ENCODE data around the gene CACNA1D.

The CACNA1D gene

DNA sequence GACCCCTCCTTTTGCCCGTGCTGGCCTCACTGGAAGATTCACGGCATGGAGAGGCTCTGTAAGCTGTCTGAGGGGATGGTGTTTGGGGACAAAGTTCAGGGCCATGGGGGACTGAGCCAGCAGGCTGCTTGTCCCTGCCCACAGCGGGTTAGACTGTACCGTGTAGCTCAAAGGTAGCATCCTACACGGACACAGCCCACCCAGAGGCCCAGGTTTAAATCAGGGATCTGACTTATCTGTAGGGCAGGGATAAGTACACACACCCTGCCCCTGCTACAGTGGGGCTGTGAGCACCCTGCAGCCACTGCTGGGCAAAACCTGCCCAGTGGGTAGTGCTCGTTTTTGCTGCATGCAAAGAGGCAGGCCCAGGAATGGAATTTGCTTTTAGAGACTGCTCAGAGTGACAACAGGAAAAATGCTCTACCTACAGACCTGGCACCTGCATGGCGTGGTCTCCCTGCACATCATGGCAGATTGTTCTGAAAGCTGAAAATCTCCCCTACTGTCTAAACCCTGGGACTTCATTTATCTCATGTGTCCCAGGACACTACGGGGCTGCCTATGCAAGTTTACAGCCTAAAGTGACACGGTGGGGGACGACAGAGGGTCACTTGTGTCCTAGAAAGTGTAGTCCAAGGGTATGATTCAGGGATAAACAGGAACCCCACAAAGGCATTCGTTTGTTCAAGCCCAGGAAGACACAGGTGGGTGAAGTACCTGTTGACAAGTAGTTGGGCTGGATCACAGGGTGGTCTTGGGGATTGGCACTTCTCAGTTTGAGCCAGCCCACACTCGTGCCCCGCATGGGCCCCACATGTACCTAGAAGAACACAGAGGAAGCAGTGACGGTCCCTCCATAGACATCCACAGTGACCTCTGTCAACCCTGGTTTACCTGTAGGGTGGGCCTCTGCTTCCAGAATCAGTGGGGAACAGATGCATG is 324.1 kb downstream of the CACNA1D start:
- no peak for DNase-seq (ENCODE audit: low read depth, low spot score)
- H3K9me3 ChIP-seq (ENCODE audit: low read depth, low read length) = no peaks in the 10 kb centered on the region
- no peak overlapping the region for H3K9ac ChIP-seq (ENCODE audit: insufficient read length)
- H3K36me3 ChIP-seq (ENCODE audit: insufficient read depth, low read length) = no peaks in the 10 kb centered on the region
- TF ChIP-seq FOXP2 (optimal IDR thresholded peaks at IDR 0.05; ENCODE audit: control extremely low read depth, extremely low read length, insufficient read depth) = no peak
- TF ChIP-seq POLR2AphosphoS5 (IDR thresholded peaks at IDR 0.05; ENCODE audit: borderline replicate concordance, low read depth, low read length) = no peak
- TF ChIP-seq EZH2 (IDR thresholded peaks at IDR 0.05) = no peak
- H3K27ac ChIP-seq = no peak overlapping the region
- H3K4me3 ChIP-seq = no peak overlapping the region

GRCh38 chr3:53819163-53819868 is 324.9 kb downstream of the CACNA1D start:
- no peaks in the 10 kb centered on the region for H3K9me3 ChIP-seq (ENCODE audit: low read depth, low read length)
- H3K4me3 ChIP-seq = no peak overlapping the region
- H3K27ac ChIP-seq = no peak overlapping the region
- H3K36me3 ChIP-seq (ENCODE audit: insufficient read depth, low read length) = no peaks in the 10 kb centered on the region
- H3K9ac ChIP-seq (ENCODE audit: insufficient read length) = no peak overlapping the region
- TF ChIP-seq POLR2AphosphoS5 (IDR thresholded peaks at IDR 0.05; ENCODE audit: borderline replicate concordance, low read depth, low read length) (no peak), EZH2 (IDR thresholded peaks at IDR 0.05) (no peak), FOXP2 (optimal IDR thresholded peaks at IDR 0.05; ENCODE audit: control extremely low read depth, extremely low read length, insufficient read depth) (no peak)
- DNase-seq (ENCODE audit: low read depth, low spot score) = no peak

- DNase-seq (ENCODE audit: low read depth, low spot score) = no peak
- Histone ChIP-seq H3K4me3 (no peak overlapping the region), H3K36me3 (ENCODE audit: insufficient read depth, low read length) (no peaks in the 10 kb centered on the region), H3K9me3 (ENCODE audit: low read depth, low read length) (no peaks in the 10 kb centered on the region), H3K9ac (ENCODE audit: insufficient read length) (no peak overlapping the region), H3K27ac (no peak overlapping the region)
- TF ChIP-seq EZH2 (IDR thresholded peaks at IDR 0.05) (no peak), FOXP2 (optimal IDR thresholded peaks at IDR 0.05; ENCODE audit: control extremely low read depth, extremely low read length, insufficient read depth) (no peak), POLR2AphosphoS5 (IDR thresholded peaks at IDR 0.05; ENCODE audit: borderline replicate concordance, low read depth, low read length) (no peak)
Observed at GRCh38 chr3:53820084-53820483, 325.7 kb downstream of the CACNA1D start.

DNA sequence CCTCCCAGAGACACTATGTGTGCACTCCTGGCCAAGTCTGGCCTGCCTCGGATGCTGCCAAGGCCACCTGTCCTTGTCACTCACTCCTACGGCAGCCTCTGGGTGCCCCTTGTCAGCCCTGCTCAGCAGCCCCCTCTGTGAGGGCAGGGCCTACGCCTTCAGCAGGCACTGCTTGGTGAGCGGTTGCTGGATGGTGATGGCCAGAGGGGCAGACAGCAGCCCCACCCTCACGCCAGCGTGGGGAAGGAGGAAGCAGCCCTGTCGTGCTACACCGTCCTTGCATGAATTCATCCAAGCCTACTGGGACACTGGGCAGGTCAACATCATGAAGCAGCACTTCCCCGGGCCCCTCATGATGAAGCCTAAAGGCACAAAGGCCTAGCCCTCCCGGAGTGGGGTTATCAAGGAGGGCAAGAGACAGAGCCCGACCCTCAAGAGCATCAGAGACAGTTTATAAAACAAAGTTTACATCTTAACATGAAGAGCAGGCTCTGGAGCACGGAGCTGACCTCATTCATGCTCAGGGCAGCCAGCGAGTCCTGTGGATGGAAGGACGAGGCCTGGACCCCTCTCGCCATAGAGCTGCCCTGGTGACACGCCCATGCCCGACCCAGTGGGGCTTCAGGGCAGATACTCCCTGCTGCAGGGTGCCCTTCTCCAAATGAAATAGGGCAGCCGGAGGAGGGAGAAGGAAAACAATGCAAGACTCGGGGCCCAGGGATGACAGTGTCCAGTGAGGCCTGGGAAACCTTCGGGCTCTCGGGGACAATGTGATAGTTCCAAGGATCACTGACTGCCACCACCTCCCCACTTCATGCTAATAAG is 326.6 kb downstream of the CACNA1D start:
- H3K4me3 ChIP-seq = no peak overlapping the region
- no peaks in the 10 kb centered on the region for H3K9me3 ChIP-seq (ENCODE audit: low read depth, low read length)
- H3K36me3 ChIP-seq (ENCODE audit: insufficient read depth, low read length) = no peaks in the 10 kb centered on the region
- no peak for DNase-seq (ENCODE audit: low read depth, low spot score)
- H3K27ac ChIP-seq = no peak overlapping the region
- TF ChIP-seq POLR2AphosphoS5 (IDR thresholded peaks at IDR 0.05; ENCODE audit: borderline replicate concordance, low read depth, low read length) = no peak
- H3K9ac ChIP-seq (ENCODE audit: insufficient read length) = no peak overlapping the region

GRCh38 chr3:53821631-53822121 is 327.3 kb downstream of the CACNA1D start:
- Histone ChIP-seq H3K4me3 (no peak overlapping the region), H3K9ac (ENCODE audit: insufficient read length) (no peak overlapping the region), H3K9me3 (ENCODE audit: low read depth, low read length) (no peaks in the 10 kb centered on the region), H3K27ac (no peak overlapping the region), H3K36me3 (ENCODE audit: insufficient read depth, low read length) (no peaks in the 10 kb centered on the region)
- TF ChIP-seq EZH2 (IDR thresholded peaks at IDR 0.05) (no peak), POLR2AphosphoS5 (IDR thresholded peaks at IDR 0.05; ENCODE audit: borderline replicate concordance, low read depth, low read length) (no peak), FOXP2 (optimal IDR thresholded peaks at IDR 0.05; ENCODE audit: control extremely low read depth, extremely low read length, insufficient read depth) (no peak)
- no peak for DNase-seq (ENCODE audit: low read depth, low spot score)

DNA sequence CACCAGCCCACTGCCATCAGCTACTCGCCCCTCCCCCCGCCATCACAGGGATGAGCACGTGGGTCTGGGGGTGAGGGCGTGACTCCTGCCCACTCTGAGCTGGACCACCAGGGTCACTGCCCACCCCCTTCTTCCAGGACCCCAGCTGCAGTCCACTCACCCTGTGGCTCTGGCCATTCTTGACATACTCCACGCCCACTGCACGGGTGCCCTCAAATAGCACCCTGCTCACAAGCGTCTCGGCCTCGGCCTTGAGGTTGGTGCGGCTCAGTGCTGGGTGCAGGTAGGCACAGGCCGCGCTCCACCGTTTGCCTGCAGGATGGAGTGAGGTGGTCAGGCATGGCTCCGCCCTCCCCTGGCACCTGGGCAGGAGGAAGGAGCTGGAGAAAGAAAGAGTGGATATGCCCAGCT is 327.9 kb downstream of the CACNA1D start:
- TF ChIP-seq POLR2AphosphoS5 (IDR thresholded peaks at IDR 0.05; ENCODE audit: borderline replicate concordance, low read depth, low read length) (no peak), FOXP2 (optimal IDR thresholded peaks at IDR 0.05; ENCODE audit: control extremely low read depth, extremely low read length, insufficient read depth) (no peak), EZH2 (IDR thresholded peaks at IDR 0.05) (no peak)
- Histone ChIP-seq H3K36me3 (ENCODE audit: insufficient read depth, low read length) (no peaks in the 10 kb centered on the region), H3K4me3 (no peak overlapping the region), H3K9me3 (ENCODE audit: low read depth, low read length) (no peaks in the 10 kb centered on the region), H3K27ac (no peak overlapping the region), H3K9ac (ENCODE audit: insufficient read length) (no peak overlapping the region)
- DNase-seq (ENCODE audit: low read depth, low spot score) = no peak

DNA sequence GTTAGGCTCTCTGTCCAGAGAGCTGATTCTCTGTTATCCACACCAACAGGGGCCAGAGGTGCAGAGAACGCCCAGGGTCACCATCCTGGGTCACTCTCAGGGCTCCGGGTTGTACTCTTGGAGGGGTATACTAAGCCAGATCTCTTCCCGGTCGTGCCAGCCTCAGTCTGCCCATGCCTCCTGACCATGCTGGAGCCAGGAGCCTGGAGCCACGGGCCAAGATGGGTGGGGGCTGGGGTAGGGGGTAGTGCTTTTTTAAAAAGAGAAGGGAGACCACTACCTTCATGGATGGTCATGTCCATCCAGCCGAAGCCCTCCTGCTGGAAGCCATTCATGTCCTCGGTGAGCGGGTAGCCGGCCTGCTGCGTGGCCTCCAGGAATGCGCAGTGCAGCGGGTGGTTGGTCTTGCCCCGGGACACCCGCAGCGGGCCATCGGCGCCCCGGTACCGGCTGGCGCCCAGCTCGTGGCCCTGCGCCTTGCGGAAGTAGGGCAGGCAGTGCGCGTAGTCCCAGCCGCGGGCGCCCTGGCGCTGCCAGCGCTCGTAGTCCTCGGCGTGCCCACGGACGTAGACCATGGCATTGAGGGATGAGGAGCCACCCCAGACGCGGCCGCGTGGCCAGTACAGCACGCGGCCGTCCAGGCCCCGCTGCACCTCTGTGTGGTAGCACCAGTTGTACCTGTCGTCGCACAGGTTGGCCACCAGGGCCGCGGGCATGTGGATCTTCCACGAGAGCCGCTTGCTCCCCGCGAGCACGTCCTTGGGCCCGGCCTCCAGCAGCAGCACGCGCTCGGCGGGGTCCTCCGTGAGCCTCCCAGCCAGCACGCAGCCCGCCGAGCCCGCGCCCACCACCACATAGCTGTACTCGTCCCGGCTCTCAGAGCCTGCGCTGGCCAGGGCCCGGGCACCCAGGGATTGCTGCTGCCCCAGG is 328.9 kb downstream of the CACNA1D start:
- Histone ChIP-seq H3K9me3 (ENCODE audit: low read depth, low read length) (no peaks in the 10 kb centered on the region), H3K27ac (no peak overlapping the region), H3K36me3 (ENCODE audit: insufficient read depth, low read length) (no peaks in the 10 kb centered on the region), H3K4me3 (no peak overlapping the region), H3K9ac (ENCODE audit: insufficient read length) (no peak overlapping the region)
- no peak for DNase-seq (ENCODE audit: low read depth, low spot score)
- TF ChIP-seq FOXP2 (optimal IDR thresholded peaks at IDR 0.05; ENCODE audit: control extremely low read depth, extremely low read length, insufficient read depth) (no peak), POLR2AphosphoS5 (IDR thresholded peaks at IDR 0.05; ENCODE audit: borderline replicate concordance, low read depth, low read length) (no peak), EZH2 (IDR thresholded peaks at IDR 0.05) (no peak)
